NCI-H146 treated with DMSO at 0.1 percent for 48 hours (cell line): ENCODE measurements around the gene KCNK13.
"Not testable (repeated sequence)": the region's sequence is repeated elsewhere in the genome, so short reads cannot be mapped to it uniquely, and the experiment has no call there.

Experiments used
- DNase-seq: peaks from one replicate; lab custom pipeline; 2025; ENCODE audit not compliant: unreplicated experiment; lab: John Stamatoyannopoulos, UW

Gene KCNK13

DNA sequence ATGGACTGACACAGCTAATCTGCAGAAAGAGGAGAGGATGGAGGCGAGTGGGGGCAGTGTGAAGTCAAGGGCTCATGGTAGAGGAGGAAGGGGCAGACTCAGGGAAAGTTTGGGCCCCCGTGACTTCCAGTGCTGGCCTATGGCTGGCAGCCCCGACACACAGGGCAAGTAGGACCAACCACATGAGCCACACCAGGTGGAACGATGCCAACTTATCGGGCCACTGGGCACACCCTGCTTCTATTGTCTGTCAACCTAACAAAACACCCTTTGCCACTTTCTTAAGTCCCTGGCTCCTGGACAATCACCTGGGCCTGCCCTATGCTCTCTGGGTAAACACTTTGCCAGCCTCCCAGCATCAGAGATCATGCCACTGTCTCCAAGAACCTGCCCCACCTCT is 129.4 kb downstream of the KCNK13 start:
- DNase-seq = no peak

DNA sequence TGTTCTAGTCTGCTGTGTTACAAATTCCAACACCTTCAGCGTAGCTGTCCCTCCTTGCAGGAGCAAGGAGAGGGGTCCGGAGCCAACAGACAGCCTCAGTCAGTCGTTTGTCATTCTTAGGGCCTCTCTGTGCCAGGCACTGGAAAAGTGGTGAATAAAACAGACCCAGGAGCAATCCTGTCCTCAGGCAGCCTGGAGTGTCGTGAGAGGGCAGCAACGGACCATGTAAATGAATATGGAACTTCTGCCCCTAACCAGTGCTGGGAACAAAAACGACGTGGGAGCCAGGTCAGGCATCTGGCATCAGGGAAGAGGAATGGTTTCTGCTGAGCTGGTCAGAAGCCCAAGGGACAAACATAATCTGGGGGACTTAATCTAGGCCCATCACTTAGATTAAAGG is 129.8 kb downstream of the KCNK13 start:
- no peak for DNase-seq

DNA sequence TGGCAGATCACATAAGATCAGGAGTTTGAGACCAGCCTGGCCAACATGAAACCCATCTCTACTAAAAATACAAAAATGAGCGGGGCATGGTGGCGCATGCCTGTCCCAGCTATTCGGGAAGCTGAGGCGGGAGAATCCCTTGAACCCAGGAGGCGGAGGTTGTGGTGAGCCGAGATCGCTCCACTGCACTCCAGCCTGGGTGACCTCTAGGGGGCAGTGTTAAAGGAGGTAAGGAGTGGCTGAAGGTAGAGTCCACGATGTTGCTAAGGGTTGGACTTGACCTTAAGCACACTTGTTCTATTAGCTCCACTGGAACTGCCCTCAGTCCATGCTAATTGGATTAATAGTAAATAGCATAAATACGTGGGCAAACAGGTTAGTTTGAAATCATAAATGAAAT is 132.1 kb downstream of the KCNK13 start:
- DNase-seq = no peak

DNA sequence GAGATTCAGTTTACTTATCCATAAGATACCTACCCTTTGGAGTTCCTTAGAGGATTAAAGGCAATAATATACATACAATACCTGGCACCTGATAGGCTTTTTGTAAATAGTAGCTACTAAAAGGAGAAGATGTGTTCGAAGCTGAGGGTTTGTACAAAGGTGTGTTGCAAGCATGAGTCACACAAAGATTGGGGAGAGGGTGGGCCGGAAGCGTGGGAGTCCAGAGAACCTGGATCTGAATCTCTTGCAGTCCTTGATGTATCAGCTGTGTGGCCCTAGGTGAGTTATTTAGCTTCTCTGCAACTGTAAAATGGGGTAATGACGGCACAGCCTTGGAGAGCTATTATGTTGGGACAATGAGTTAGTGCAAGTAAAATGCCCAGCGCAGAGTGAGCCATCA is 132.9 kb downstream of the KCNK13 start:
- DNase-seq = no peak

DNA sequence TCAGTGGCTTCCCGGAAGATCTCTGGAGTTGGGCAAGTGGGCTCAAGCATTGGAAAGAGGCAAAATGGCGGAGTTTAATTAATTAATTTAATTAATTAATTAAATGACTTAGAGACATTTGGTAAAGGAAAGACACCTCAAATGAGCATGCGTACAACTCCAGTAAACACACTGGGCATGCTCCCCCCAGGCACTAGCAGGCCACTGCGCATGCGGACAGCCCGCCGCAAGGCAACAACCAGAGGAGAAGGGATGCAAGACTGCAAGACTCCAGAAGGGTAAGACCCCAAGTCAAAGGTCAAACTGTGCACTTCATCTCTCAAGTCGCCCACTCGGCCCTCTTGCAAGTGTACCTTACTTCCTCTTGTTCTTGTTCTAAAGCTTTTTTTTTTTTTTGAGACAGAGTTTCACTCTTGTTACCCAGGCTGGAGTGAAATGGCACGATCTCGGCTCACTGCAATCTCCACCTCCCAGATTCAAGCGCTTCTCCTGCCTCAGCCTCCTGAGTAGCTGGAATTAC is 136.8 kb downstream of the KCNK13 start:
- no peak for DNase-seq

DNA sequence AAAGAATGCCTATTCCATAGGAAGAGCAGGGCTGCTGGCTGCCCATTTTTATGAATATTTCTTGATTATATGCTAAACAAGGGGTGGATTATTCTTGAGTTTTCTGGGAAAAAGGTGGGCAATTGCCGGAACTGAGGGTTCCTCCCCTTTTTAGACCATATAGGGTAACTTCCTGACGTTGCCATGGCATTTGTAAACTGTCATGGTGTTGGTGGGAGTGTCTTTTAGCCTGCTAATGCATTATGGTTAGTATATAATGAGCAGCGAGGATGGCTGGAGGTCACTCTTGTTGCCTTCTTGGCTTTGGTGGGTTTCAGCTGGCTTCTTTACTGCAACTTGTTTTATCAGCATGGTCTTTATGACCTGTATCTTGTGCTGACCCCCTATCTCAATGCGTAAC is 138.8 kb downstream of the KCNK13 start:
- DNase-seq = not testable (repeated sequence)

DNA sequence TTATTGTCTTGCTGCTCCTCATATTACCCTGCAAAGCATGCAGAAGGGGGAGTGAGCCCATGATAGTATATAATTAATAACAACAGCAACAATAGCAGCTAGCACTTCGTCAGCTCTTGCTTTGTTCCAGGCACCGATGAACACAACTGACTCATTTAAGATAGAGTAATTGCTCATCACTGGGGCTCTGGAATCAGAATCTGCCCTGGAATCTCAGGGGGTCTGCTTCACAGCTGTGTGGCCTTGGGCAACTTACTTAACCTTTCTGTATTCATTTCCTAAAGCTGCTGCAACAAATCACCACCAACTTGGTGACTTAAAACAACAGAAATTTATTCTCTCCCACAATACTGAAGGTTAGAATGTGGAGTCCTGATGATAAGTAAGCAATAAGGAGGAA is 139.6 kb downstream of the KCNK13 start:
- DNase-seq = no peak

DNA sequence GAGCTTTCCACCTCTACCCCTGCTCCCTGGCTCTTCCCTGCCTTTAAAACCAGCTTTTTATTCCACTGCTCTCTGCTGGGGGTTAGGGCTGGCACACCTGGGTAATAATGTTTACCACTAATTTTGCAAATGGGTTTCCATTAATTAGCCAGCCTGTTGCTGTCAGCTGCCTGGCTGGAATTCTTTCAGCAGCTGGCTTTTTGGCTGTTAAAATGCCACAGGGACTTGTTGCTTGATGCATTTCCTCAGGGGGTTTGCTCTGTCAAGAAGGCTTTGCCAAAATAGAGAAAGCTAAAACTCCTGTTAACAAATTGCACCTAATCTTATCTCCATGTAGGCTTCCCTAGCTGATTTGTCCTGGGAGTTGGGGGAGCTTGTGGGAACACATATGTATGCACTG is 142.7 kb downstream of the KCNK13 start:
- peak; percentile 66 for DNase-seq

DNA sequence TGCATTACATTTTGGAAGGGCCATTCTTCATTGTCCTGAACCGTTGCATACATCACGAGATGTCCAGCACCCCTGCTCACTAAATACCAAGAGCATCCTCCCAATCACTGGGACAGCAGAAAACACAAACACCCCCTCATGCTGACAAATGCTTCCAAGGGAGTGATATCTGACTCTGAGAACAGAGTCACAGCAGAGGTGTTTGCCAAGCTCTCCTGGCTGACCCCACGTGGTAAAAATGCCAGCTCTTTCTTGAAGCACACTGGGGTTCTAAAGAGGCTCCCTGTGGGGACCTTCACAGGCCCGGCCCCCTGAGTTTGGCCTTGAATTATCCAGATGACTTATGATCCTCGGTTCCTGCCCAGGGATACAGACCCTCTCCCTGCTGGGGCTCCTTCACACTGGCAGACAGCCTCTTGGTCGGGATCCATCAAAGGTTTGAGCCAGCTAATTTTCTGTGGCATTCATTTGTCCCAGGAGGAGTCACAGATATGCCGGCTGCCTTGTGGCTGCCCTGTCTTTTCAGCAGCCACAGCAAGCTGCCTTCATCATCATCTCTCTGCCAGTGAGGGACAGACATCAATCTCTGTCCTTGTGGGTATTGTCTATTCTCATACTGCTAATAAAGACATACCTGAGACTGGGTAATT is 151.4 kb downstream of the KCNK13 start:
- DNase-seq = no peak

DNA sequence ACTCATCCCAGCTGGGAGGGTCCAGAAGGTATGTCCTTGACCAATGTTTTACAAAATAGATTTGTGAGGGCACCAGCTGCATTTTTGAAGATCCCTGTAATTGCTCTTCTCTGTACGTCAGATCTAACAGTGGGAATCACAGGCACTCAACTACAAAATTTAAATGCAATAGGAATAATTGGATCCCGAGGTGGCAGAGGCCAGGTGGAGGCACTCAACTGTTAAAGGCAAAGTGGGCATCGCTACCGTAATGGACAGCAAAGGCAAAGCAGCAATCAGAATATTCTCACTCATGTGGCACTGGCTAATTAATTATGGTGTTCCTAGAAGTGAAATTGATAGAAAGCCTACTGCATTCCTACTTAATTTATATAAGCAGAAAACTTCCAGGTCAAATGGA is 166.7 kb downstream of the KCNK13 start:
- DNase-seq = no peak

DNA sequence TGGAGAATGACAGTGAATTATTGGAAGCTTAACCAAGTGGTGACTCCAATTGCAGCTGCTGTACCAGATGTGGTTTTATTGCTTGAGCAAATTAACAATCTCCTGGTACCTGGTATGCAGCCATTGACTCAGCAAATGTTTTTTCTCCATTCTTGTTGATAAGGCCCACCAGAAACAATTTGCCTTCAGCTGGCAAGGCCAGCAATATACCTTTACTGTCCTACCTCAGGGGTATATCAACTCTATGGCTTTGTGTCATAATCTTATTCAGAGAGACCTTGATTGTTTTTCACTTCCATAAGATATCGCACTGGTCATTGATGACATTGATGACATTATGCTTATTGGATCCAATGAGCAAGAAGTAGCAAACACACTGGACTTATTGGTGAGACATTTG is 168.1 kb downstream of the KCNK13 start:
- DNase-seq = not testable (repeated sequence)
